T-helper 2 cell treated with Interferon-gamma antibody and Interleukin-4, amounts not matched to agents 100 ng/mL and 5 ng/mL, for 36 hours (primary cell): ENCODE measurements around the gene DMRT1. TPM values are rescaled to one million over a fixed set of nuclear protein-coding genes. Genes with fewer than 3 reads are reported as not detected.
"Not testable (repeated sequence)": the region's sequence is repeated elsewhere in the genome, so short reads cannot be mapped to it uniquely, and the experiment has no call there.

Experiments
- intact Hi-C: fragments of 100-400 bp; cut with micrococcal nuclease; formaldehyde crosslinking; loops from one replicate; pipeline ENCODE4 v1.15.1; 2023
- total RNA-seq: library from RNA; stranded (reverse); gene quantifications from 2 replicates; pipeline ENCODE4 v1.2.3, GENCODE V29; 2022

Gene DMRT1
- total RNA-seq, 1 donor from 2014 or later: not detected

DNA sequence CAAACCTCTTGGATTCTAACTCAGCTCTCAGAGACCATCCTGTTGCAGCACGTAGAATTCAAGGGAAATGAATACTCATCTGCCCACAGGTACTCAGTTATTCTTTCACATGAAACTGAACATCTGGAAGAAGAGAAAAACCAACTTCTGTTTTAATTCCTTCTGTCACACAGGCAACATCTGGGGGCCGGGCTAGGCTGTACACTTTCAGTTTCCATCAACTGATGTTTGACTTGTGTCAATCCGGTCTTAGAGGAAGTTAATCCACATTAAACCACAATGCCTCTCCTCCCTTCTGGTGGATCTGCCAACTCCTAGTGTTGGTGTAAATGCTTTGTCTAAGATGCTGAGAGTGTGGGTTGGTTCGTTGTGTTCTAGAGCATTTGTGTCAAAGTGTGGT, 152.5 kb downstream of the DMRT1 start:
- intact Hi-C loops: no loop called here

GRCh38 chr9:995192-995591, 153.7 kb downstream of the DMRT1 start:
- intact Hi-C loops: no loop called here

- intact Hi-C loops: no loop called here
These were observed 154.3 kb downstream of the DMRT1 start for GRCh38 chr9:995781-996180.

DNA sequence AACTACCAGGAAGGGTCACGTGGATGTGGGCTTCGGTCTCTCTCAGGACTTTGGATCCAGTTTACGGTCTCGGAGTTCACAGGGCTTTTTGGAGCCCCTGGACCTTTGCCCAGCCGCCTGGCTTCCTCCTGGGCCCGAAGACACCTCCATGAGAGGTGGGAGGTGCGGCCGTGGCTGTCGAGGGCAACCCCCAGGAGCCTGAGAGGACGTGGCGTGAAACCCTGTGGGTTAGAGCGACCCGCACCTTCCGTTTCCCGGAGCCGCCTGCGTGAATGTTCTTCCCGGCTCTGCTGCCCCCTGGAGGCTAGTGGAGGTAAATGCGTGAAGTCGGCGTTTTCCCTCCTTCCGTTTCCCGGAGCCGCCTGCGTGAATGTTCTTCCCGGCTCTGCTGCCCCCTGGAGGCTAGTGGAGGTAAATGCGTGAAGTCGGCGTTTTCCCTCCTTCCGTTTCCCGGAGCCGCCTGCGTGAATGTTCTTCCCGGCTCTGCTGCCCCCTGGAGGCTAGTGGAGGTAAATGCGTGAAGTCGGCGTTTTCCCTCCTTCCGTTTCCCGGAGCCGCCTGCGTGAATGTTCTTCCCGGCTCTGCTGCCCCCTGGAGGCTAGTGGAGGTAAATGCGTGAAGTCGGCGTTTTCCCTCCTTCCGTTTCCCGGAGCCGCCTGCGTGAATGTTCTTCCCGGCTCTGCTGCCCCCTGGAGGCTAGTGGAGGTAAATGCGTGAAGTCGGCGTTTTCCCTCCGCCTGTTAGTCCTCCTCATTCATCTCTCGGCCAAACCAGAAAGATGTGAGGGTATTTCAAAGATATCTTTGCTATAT, 157.0 kb downstream of the DMRT1 start:
- intact Hi-C loops: not testable (repeated sequence)

- intact Hi-C loops: no loop called here
These were observed 160.3 kb downstream of the DMRT1 start for GRCh38 chr9:1001838-1002237.

DNA sequence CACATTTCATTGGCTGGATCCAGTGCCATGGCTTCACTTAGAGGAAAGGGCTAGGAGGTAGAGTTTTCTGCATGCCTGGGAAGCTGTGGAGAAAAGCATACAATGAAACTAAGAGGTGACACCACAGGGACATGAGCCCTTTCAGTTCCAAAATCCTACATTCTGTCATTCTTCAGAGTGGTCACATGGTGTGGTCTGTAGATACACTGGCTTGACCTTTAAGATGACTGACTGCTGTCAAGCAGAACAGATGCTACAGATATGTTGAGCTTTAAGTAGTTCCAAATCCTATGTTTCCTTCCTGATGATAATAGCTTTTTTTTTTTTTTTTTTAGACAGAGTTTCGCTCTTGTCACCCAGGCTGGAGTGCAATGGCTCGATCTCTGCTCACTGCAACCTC, 161.2 kb downstream of the DMRT1 start:
- intact Hi-C loops: no loop called here

- intact Hi-C loops: loop anchor here (2.0 kb wide), 1 partner anchor 390 kb away; no protein-coding TSS in a partner anchor
These were observed 163.7 kb downstream of the DMRT1 start for GRCh38 chr9:1005043-1005667.

GRCh38 chr9:1007312-1007711, 165.8 kb downstream of the DMRT1 start:
- intact Hi-C loops: no loop called here

DNA sequence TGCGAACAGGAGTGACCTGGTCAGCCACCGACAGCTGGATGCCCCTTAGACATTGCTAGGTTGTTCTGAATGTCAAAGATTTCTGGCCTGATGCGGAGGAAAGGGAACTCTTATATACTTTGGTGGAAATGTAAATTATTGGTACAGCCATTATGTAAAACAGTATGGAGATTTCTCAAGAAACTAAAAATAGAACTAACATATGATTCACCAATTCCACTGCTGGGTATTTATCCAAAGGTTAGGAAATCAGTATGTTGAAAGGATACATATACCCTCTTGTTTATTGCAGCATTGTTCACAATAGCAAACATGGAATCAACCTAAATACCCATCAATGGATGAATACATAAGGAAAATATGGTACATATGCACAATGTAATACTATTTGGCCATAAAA, 166.7 kb downstream of the DMRT1 start:
- intact Hi-C loops: no loop called here

DNA sequence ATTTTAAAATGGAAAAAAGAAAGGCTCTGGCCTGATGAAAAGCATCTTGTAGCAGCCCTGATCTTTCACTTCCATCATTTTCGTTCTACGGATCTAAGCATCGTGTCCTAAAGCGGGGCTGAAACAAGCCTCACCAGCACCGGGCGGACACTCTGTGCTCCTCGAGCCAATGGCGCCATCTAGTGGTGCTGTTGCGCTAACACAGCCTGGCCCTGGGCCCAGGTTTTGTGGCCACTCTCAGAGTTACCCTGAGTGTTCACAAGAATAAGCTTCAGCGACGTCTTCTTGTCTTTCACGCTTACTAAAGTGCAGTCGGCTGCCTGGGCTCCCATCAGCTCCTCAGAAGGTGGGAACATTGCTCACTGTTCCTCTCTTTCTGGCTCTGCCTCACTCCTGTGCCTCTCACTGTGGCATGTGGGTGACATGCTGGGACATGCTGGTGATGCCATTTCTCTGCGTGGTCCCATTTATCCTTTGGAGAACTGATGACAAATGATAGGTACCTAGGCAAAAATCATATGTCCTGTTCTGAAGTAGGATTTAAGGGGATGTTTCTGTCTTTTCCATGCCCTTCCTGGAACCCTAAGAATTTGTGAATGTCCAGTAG, 167.7 kb downstream of the DMRT1 start:
- intact Hi-C loops: loop anchor here (1.0 kb wide), 1 partner anchor 116 kb away; no protein-coding TSS in a partner anchor

DNA sequence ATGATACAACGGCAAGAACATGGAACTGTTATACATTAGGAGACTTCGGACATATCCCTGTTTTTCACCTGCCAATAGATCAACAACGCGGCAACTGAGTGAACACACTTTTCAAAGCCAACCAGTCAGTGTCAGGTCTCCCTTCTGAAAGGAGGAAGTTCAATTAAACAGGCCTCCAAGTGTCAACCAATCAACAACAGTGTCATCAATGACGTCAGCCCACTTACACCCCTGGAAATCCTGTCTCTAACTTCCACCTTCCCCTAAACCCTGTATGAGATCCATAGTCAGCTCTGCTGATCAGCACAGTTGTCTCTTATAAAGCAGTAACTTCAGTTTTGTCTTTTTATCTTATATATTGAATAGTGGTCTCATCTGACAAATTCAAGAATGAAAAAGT, 171.5 kb downstream of the DMRT1 start:
- intact Hi-C loops: no loop called here

DNA sequence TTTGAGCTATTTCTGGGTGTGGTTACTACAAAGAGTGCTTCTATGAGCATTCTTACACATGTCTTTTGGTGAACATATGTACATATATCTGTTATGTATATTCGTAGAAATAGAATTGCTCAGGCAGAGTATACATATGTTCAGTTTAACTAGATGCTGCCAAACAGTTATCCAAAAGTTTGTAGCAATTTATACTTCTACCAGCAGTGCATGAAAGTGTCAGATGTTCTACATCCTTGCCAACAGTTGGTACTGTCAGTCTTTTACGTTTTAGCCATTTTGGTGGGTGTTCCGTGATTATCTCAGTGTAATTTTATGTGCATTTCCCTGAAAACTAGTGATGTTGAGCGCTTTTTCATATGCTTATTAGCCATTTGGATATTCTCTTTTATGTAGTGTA, 172.7 kb downstream of the DMRT1 start:
- intact Hi-C loops: no loop called here

- intact Hi-C loops: no loop called here
These were observed 173.1 kb downstream of the DMRT1 start for GRCh38 chr9:1014640-1015039.

GRCh38 chr9:1018121-1018520, 176.6 kb downstream of the DMRT1 start:
- intact Hi-C loops: no loop called here

Other genes starting within 250 kb of the DMRT1 start
- not detected in 2 replicates for gene DMRT3, start 135.0 kb downstream of the DMRT1 start, total RNA-seq
- 0.52 and 0.61 TPM in 2 replicates for gene DMRT2, start 208.7 kb downstream of the DMRT1 start, total RNA-seq